ENCODE measurements around the gene RAPGEF1.

Gene RAPGEF1

DNA sequence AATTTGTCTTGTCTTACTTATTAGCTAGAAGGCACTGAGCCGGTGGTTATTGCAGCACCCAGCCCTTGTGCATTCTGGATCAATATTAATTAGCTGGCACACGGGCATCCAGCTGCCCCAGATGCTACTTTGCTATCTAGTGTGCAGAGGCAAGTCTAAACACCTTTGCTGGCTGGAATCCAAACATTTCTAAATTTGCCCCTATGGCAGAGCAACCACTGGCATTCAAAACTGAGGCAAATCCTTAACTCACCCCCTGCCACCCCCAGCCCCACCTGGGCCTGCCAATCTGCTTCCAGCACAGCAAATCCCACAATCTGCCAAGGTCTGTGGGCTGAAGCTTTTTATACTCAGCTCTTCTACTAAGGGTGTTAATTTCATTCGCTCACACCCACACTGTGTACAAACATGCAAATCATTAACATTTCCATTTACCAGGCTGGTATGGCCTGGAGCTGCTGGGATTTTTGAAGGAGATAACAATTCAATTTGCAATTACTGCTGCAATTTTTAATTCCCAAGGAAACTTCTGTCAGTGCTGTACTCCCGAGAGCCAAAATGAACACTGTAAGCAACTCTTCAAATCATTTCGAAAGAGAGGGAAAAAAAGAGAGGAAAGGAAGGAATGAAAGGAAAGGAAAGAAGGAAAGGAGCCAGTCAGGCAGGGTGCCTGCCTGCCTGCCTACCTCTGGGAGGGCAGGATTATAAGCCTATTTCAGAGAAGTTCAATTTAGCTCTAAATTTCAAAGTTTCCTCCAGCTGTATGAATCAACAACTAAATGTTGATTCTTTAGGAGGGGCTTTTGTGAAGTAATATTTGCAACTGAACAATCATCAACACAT is 35.5 kb downstream of the RAPGEF1 start:
- FAIRE-seq = no peak

- no peak for FAIRE-seq
These were observed 36.2 kb downstream of the RAPGEF1 start for GRCh38 chr9:131703697-131704096.

DNA sequence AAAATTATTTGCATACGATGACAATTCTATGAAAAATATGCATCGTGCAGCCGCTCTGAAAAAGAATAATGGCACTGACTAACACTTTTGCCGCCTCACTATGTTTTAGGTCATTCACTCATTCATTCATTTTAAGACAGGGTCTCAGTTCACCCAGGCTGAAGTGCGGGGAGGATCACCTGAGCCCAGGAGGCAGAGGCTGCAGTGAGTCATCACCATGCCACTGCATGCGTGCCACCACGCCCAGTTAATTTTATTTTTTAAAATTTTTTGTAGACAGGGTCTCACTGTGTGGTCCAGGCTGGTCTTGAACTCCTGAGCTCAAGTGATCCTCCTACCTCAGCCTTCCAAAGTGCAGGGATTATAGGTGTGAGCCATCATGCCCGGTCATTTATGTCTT is 37.0 kb downstream of the RAPGEF1 start:
- no peak for FAIRE-seq

GRCh38 chr9:131701789-131702337 is 38.0 kb downstream of the RAPGEF1 start:
- no peak for FAIRE-seq

DNA sequence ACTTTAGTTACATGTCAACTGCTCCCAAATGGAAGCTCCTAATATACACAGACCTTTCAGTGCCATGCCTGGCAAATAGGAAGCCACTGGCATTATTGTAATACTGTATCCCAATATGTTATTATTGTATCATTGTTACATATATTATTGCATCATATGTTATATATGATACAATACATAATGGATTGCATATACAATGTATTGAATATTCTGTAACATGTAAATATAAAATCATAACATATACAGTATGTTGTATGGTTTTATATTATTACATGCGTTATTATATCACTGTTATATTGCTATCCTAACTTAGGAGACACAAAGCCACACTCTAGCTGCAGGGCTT is 38.5 kb downstream of the RAPGEF1 start:
- FAIRE-seq = no peak

DNA sequence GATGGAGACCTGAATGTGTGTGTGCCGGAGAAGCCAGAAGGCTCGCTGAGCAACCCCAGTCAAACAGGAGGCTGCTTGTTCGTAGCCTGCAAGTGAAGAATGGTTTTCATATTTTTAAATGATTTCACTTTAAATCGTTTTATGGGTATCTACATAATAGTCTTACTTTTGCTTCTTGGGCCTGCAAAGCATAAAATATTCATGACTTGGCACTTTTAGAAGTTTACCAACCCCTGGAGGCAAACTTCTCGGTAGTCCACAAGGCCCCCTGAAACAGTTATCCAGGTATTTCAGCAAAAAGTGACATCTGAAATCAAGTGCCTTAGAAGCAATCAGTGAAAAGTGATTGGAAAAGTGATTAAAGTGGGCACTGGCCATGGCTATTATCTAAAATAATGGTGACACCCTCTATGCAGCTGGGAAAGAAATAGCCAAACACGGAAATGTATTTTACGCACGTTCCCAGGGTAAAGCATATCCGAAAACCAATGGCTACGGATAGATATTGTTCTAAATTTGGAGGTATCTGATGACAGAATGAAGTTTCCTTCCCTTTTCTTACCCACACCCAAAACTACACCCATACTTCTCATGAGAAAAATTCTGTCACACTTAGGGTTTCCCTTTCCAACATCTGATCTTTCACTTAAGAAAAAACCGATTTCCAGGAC is 39.0 kb downstream of the RAPGEF1 start:
- FAIRE-seq = no peak

DNA sequence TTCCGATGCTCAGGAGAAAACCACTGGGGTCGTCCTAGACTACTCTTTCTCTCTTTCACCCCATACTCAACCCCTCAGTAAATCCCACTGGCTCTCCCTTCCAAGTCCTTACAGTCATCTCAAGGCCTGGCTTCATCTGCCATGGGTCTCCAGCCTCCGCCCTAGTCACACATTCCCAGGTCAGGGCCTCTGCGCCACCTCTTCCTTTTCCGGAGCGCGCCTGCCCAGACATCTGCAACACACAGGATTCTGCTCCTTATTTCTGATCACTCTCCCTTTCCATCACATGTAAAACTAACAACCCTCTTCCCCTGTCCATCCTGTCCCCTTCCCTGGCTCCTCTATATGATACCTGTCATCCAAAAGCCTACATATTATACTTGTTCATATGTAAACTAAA is 39.8 kb downstream of the RAPGEF1 start:
- no peak for FAIRE-seq

DNA sequence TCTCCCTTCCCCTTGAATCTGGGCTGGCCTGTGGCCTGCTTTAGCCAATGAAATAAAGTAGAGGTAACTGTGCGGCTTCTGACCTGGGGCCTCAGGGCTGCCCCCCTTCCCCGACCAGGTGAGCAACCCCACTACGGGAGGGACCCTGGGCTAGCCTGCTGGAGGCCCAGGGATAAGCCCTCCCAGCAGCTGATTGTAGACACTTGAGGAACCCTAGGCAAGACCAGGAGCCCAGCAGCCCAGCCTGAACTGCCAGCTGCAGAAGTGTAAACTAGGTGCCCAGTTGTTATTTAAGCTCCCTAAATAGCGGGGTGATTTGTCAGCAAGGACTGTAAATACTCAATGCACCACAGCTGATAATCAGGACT is 41.3 kb downstream of the RAPGEF1 start:
- FAIRE-seq = no peak

- FAIRE-seq = no peak
These were observed 41.8 kb downstream of the RAPGEF1 start for GRCh38 chr9:131697908-131698617.

DNA sequence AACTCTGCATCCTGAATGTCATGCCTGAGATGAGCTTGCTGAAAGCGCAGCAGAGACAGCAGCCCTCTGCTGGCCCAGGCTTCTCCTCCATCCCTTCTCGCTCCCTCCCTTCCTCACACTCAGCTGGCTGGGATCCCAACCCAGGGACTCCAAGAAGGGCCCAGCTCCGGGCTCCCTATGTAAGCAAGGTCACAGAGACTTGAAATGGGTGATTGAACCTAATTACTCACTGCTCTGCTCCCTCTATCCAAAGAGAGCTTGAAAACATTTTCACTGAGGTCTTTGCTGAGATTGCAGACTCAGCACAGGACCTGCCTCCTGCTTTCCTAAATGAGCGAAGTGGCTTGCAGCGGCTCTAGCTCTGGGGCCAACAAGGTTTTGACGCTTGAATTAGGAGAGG is 42.8 kb downstream of the RAPGEF1 start:
- FAIRE-seq = no peak

DNA sequence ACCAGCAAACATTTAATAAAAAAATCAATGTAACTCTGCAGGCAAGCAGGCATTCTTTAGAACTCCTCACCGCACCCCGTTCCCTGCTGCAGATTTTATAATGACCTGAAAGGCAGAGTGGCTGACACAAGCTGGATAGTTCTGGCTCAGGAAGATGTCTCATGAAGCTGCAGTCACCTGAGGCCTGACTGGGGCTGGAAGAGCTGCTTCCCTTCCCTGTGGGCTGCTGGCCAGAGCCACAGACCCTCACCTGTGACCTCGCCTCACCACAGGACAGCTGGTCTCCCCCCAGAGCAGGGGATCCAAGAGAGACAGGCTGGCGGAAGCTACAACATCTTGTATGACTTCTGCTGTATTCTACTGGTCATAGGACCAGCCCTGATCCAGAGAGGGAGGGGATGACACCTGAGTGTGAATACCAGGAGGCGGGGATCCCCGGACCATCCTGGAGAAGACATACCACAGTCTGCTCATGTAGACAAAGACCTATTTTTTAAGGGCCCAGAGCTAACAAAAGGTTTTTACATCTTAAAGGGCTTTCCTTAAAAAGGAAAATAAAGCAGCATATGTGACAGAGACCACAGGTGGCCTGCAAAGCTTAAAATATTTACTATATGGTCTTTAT is 43.9 kb downstream of the RAPGEF1 start:
- FAIRE-seq = no peak

- FAIRE-seq = no peak
These were observed 44.5 kb downstream of the RAPGEF1 start for GRCh38 chr9:131695366-131695765.

GRCh38 chr9:131693651-131694597 is 46.0 kb downstream of the RAPGEF1 start:
- FAIRE-seq = no peak

GRCh38 chr9:131692612-131693562 is 47.0 kb downstream of the RAPGEF1 start:
- FAIRE-seq = no peak

GRCh38 chr9:131691969-131692611 is 47.8 kb downstream of the RAPGEF1 start:
- FAIRE-seq = no peak

DNA sequence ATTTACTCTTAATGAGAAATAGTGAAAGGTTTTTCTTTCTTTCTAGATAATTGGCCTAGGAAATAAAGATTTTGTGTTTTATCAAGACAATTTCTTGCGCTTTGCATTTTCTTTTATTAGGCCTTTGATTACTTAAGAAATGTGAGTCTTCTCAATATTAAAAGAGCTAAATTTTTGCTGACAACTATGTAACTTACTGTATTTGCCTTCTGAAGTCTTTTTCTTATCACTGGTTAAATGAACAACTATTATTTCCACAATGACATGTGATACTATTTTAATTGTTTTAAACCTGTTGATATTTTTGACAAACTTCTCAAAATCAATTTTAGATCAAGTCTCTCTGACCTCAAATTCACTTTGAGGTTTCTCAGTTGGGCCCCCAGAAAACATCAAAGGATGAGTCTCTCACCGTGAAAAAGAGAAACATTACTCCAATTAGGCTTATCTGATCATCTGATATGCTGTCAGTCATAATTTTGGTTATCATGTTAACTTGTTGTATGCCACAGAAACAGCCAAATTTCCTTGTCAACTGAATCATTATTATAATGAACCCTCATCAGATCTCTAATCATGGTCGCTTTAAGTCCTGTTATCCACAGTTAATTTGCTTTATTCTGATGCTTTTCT is 48.8 kb downstream of the RAPGEF1 start:
- FAIRE-seq = no peak

- FAIRE-seq = no peak
These were observed 49.4 kb downstream of the RAPGEF1 start for GRCh38 chr9:131690462-131690861.

DNA sequence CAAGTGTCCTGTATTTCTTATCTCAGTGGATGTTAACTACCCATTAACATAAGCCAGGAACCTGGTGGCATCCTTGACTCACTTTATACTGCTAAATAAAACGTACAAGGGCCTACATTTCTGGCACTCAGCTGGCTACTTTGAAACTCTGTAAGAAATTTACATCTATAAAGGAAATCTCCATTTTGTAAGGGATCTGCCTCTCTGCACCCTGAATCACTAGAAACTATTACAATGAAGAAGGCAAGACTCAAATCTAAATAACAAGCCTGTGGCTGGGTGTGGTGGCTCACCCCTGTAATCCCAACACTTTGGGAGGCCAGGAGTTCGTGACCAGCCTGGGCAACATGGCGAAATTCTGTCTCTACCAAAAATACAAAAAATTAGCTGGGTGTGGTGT is 51.5 kb downstream of the RAPGEF1 start:
- no peak for FAIRE-seq

Data from A204.1 (cell line).